Neutrophil (primary cell): ENCODE results near the gene IL2RA.

Source experiments
- H3K27ac ChIP-seq: fragments of 200-600 bp; sonication (generic); 2 replicates; pipeline ENCODE4 v1.5.1; 2016; ENCODE audit warnings: mild to moderate bottlenecking, moderate library complexity
- H3K27me3 ChIP-seq: fragments of 200-600 bp; sonication (generic); 2 replicates; pipeline ENCODE4 v1.6.0; 2016; ENCODE audit warnings: mild to moderate bottlenecking
- H3K36me3 ChIP-seq: fragments of 200-600 bp; sonication (generic); 2 replicates; pipeline ENCODE4 v1.5.1; 2017
- H3K4me1 ChIP-seq, 2 experiments: fragments of 200-600 bp in 1 of 2; sonication (generic) in 1 of 2; 1 replicate in 1 of 2; 2 replicates in 1 of 2; pipeline versions ENCODE4 v1.5.1 to v1.6.1; 2013 to 2016; ENCODE audit warnings: low read depth in 1 of 2, low read length in 1 of 2, mild to moderate bottlenecking in 1 of 2, moderate library complexity in 1 of 2; ENCODE audit not compliant: control insufficient read depth in 1 of 2, insufficient read depth in 1 of 2
- H3K4me3 ChIP-seq, 2 experiments: fragments of 200-600 bp in 1 of 2; sonication (generic) in 1 of 2; 1 replicate in 1 of 2; 2 replicates in 1 of 2; pipeline ENCODE4 v1.5.1; 2013 to 2016; ENCODE audit warnings: low read depth in 1 of 2, low read length in 1 of 2, mild to moderate bottlenecking in 1 of 2, moderate library complexity in 1 of 2
- H3K9me3 ChIP-seq: fragments of 200-600 bp; sonication (generic); 2 replicates; pipeline ENCODE4 v1.5.1; 2016
- TF ChIP-seq, protein P1 (sequence below): fragments of 200-600 bp; sonication (generic); IDR thresholded peaks from 2 replicates; pipeline ENCODE4 v1.5.1; 2016; ENCODE audit warnings: antibody characterized with exemption

Gene IL2RA

GRCh38 chr10:5999440-6000165, 62.6 kb downstream of the IL2RA start:
- Histone ChIP-seq H3K4me1 (no peaks in the 10 kb centered on the region), H3K36me3 (no peaks in the 10 kb centered on the region), H3K27ac (no peak overlapping the region), H3K27me3 (no peaks in the 10 kb centered on the region), H3K4me3 (no peak overlapping the region), H3K9me3 (no peaks in the 10 kb centered on the region)
- TF ChIP-seq, protein P1, sequence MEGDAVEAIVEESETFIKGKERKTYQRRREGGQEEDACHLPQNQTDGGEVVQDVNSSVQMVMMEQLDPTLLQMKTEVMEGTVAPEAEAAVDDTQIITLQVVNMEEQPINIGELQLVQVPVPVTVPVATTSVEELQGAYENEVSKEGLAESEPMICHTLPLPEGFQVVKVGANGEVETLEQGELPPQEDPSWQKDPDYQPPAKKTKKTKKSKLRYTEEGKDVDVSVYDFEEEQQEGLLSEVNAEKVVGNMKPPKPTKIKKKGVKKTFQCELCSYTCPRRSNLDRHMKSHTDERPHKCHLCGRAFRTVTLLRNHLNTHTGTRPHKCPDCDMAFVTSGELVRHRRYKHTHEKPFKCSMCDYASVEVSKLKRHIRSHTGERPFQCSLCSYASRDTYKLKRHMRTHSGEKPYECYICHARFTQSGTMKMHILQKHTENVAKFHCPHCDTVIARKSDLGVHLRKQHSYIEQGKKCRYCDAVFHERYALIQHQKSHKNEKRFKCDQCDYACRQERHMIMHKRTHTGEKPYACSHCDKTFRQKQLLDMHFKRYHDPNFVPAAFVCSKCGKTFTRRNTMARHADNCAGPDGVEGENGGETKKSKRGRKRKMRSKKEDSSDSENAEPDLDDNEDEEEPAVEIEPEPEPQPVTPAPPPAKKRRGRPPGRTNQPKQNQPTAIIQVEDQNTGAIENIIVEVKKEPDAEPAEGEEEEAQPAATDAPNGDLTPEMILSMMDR = no peak

GRCh38 chr10:5996696-5997095, 65.5 kb downstream of the IL2RA start:
- Histone ChIP-seq H3K4me3 (no peak overlapping the region), H3K27me3 (no peaks in the 10 kb centered on the region), H3K4me1 (no peaks in the 10 kb centered on the region), H3K9me3 (no peaks in the 10 kb centered on the region), H3K27ac (no peak overlapping the region), H3K36me3 (no peaks in the 10 kb centered on the region)
- TF ChIP-seq, protein P1 = no peak

GRCh38 chr10:5992398-5992797, 69.8 kb downstream of the IL2RA start:
- Histone ChIP-seq H3K27me3 (no peaks in the 10 kb centered on the region), H3K27ac (no peak overlapping the region), H3K9me3 (no peaks in the 10 kb centered on the region), H3K36me3 (no peaks in the 10 kb centered on the region), H3K4me3 (no peak overlapping the region), H3K4me1 (no peaks in the 10 kb centered on the region)
- TF ChIP-seq, protein P1 = no peak

GRCh38 chr10:5991708-5992107, 70.5 kb downstream of the IL2RA start:
- TF ChIP-seq, protein P1 = no peak
- H3K9me3 ChIP-seq = no peaks in the 10 kb centered on the region
- H3K27ac ChIP-seq = no peak overlapping the region
- H3K4me3 ChIP-seq = no peak overlapping the region
- no peaks in the 10 kb centered on the region for H3K36me3 ChIP-seq
- H3K4me1 ChIP-seq = no peaks in the 10 kb centered on the region
- H3K27me3 ChIP-seq = no peaks in the 10 kb centered on the region

DNA sequence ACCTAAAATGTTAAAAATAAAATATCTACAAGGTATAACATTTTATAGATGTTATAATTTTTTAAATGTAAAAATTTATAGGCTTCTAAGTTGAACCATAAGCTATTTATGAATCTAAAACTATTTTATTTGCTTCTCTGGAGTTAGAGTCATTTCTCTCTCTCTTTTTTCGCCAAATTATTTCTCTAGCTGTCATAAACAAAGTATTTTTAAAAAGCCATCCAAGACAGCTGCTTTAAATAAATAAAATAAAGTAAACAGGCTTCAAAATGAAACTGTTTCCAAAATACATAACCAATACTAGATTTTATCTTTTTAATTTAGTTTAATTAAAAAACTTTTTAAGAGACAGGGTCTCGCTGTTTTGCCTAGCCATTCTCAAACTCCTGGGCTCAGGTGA, 72.4 kb downstream of the IL2RA start:
- Histone ChIP-seq H3K4me1 (no peaks in the 10 kb centered on the region), H3K36me3 (no peaks in the 10 kb centered on the region), H3K27me3 (no peaks in the 10 kb centered on the region), H3K4me3 (no peak overlapping the region), H3K27ac (no peak overlapping the region), H3K9me3 (no peaks in the 10 kb centered on the region)
- TF ChIP-seq, protein P1 = no peak
